IMR-90 (cell line): ENCODE results near the gene PIK3R5. TPM values are rescaled to one million over a fixed set of nuclear protein-coding genes. Genes with fewer than 3 reads are reported as not detected.

Source experiments
- ATAC-seq: fragments of 200-7000 bp; cut with Tn5 transposase; 2 replicates; pipeline ENCODE4 v1.9.1; 2020; ENCODE audit warnings: low read depth, mild to moderate bottlenecking, moderate library complexity
- BruUV-seq: library from RNA; stranded (reverse); fragments of 400-500 nt; replicated peaks from 2 replicates; lab custom pipeline; 2021; lab: Mats Ljungman, UMichigan
- CTCF ChIA-PET: fragments of 300-600 bp; formaldehyde crosslinking; extraction: SDS; loops from one replicate; lab custom pipeline; 2021; ENCODE audit warnings: antibody characterized with exemption; lab: Yijun Ruan, JAX
- POLR2A ChIA-PET: fragments of 300-600 bp; sonication (Branson Sonifier 250); formaldehyde crosslinking; loops from one replicate; lab custom pipeline; 2022; ENCODE audit warnings: antibody characterized with exemption; ENCODE audit not compliant: unreplicated experiment; lab: Charles Lee
- DNase-seq: peaks from one replicate; pipeline ENCODE4 v3.0.0; 2013
- H2AFZ ChIP-seq: replicated peaks from 2 replicates; pipeline ENCODE3; 2013; ENCODE audit warnings: low read length, mild to moderate bottlenecking; ENCODE audit not compliant: poor library complexity
- H2AK5ac ChIP-seq: 2 replicates; pipeline ENCODE4 v1.6.1; 2013; ENCODE audit warnings: low read depth, low read length, inconsistent platforms
- H2AK9ac ChIP-seq: replicated peaks from 2 replicates; pipeline ENCODE3; 2013; ENCODE audit warnings: mild to moderate bottlenecking, low read depth, low read length, moderate library complexity; ENCODE audit not compliant: poor library complexity
- H2BK120ac ChIP-seq: 2 replicates; pipeline ENCODE4 v1.6.1; 2013; ENCODE audit warnings: low read depth, low read length, inconsistent platforms
- H2BK15ac ChIP-seq: 3 replicates; pipeline ENCODE4 v1.6.1; 2013; ENCODE audit warnings: low read depth, low read length, inconsistent platforms
- H2BK20ac ChIP-seq: 2 replicates; pipeline ENCODE4 v1.6.1; 2013; ENCODE audit warnings: low read depth, mild to moderate bottlenecking, inconsistent platforms, low read length, moderate library complexity
- H2BK5ac ChIP-seq: 2 replicates; pipeline ENCODE4 v1.6.1; 2013; ENCODE audit warnings: mild to moderate bottlenecking, low read depth, low read length, inconsistent platforms; ENCODE audit not compliant: poor library complexity, severe bottlenecking
- H3K14ac ChIP-seq: replicated peaks from 2 replicates; pipeline ENCODE4 v1.6.1; 2013; ENCODE audit warnings: low read depth, low read length, inconsistent platforms
- H3K18ac ChIP-seq: 2 replicates; pipeline ENCODE4 v1.6.1; 2013; ENCODE audit warnings: low read depth, low read length, control low read depth
- H3K23ac ChIP-seq: 2 replicates; pipeline ENCODE4 v1.6.1; 2013; ENCODE audit warnings: low read depth, low read length, inconsistent platforms
- H3K27ac ChIP-seq: 2 replicates; pipeline ENCODE4 v1.5.1; 2013; ENCODE audit warnings: mild to moderate bottlenecking, control low read depth, low read length; ENCODE audit not compliant: insufficient read depth
- H3K27me3 ChIP-seq: 2 replicates; pipeline ENCODE4 v1.6.1; 2013; ENCODE audit warnings: low read length; ENCODE audit not compliant: control insufficient read depth, insufficient read depth
- H3K36me3 ChIP-seq: 2 replicates; pipeline ENCODE4 v1.6.1; 2013; ENCODE audit warnings: low read length, mixed read lengths; ENCODE audit not compliant: control insufficient read depth, insufficient read depth
- H3K4ac ChIP-seq: 2 replicates; pipeline ENCODE4 v1.6.1; 2013; ENCODE audit warnings: low read depth, low read length, inconsistent platforms
- H3K4me1 ChIP-seq: 2 replicates; pipeline ENCODE4 v1.6.1; 2013; ENCODE audit warnings: low read length, mixed read lengths; ENCODE audit not compliant: control insufficient read depth, insufficient read depth
- H3K4me2 ChIP-seq: 2 replicates; pipeline ENCODE4 v1.6.1; 2013; ENCODE audit warnings: low read depth, mild to moderate bottlenecking, control low read depth, low read length, moderate library complexity
- H3K4me3 ChIP-seq: 2 replicates; pipeline ENCODE4 v1.5.1; 2013; ENCODE audit warnings: low read depth, mild to moderate bottlenecking, control low read depth, low read length, moderate library complexity; ENCODE audit not compliant: insufficient read depth
- H3K56ac ChIP-seq: 2 replicates; pipeline ENCODE4 v1.6.1; 2013; ENCODE audit warnings: low read length, inconsistent platforms; ENCODE audit not compliant: insufficient read depth; ENCODE audit errors: extremely low read depth
- H3K79me1 ChIP-seq, 2 experiments: 2 replicates each; pipeline ENCODE4 v1.6.1; 2013; ENCODE audit warnings: low read length in 2 of 2, inconsistent platforms in 1 of 2, low read depth in 1 of 2
- H3K9ac ChIP-seq: 2 replicates; pipeline ENCODE4 v1.6.1; 2013; ENCODE audit warnings: low read depth, low read length, control low read depth
- H3K9me1 ChIP-seq: 2 replicates; pipeline ENCODE4 v1.6.1; 2013; ENCODE audit warnings: low read length, inconsistent platforms; ENCODE audit not compliant: insufficient read depth
- H3K9me3 ChIP-seq: 2 replicates; pipeline ENCODE4 v1.6.1; 2013; ENCODE audit warnings: low read length; ENCODE audit not compliant: control insufficient read depth, insufficient read depth
- H4K20me1 ChIP-seq: 2 replicates; pipeline ENCODE4 v1.6.1; 2013; ENCODE audit warnings: low read length, inconsistent platforms; ENCODE audit not compliant: insufficient read depth
- H4K5ac ChIP-seq: 2 replicates; pipeline ENCODE4 v1.6.1; 2013; ENCODE audit warnings: mild to moderate bottlenecking, low read depth, low read length, control low read depth
- H4K8ac ChIP-seq, 2 experiments: 2 replicates each; pipeline ENCODE4 v1.6.1; 2013; ENCODE audit warnings: low read depth in 2 of 2, low read length in 2 of 2, control low read depth in 1 of 2, inconsistent platforms in 1 of 2
- H4K91ac ChIP-seq: 2 replicates; pipeline ENCODE4 v1.6.1; 2013; ENCODE audit warnings: low read depth, low read length, inconsistent platforms; ENCODE audit not compliant: insufficient read depth
- BHLHE40 ChIP-seq: fragments of 150-350 bp; IDR thresholded peaks from 2 replicates; pipeline ENCODE4 v1.6.1; 2016; ENCODE audit warnings: mild to moderate bottlenecking, low read depth, low read length
- CEBPB ChIP-seq: IDR thresholded peaks from 2 replicates; pipeline ENCODE4 v1.6.1; 2012; ENCODE audit warnings: low read depth, low read length, improper control_type of control experiment
- CTCF ChIP-seq: conservative IDR thresholded peaks from 2 replicates; pipeline ENCODE4 v1.5.1; 2012; ENCODE audit warnings: mild to moderate bottlenecking, low read depth, low read length, improper control_type of control experiment
- FOS ChIP-seq: fragments of 150-350 bp; IDR thresholded peaks from 2 replicates; pipeline ENCODE4 v1.6.1; 2016; ENCODE audit warnings: low read depth, low read length
- MAFK ChIP-seq: IDR thresholded peaks from 2 replicates; pipeline ENCODE4 v1.6.1; 2012; ENCODE audit warnings: low read depth, low read length, improper control_type of control experiment
- MAZ ChIP-seq: IDR thresholded peaks from 2 replicates; pipeline ENCODE4 v1.6.1; 2012; ENCODE audit warnings: low read depth, mild to moderate bottlenecking, low read length, improper control_type of control experiment, moderate library complexity, borderline replicate concordance
- MXI1 ChIP-seq: IDR thresholded peaks from 2 replicates; pipeline ENCODE4 v1.6.1; 2012; ENCODE audit warnings: low read depth, mild to moderate bottlenecking, low read length, moderate library complexity, borderline replicate concordance
- POLR2A ChIP-seq: IDR thresholded peaks from 2 replicates; pipeline ENCODE4 v1.6.1; 2012; ENCODE audit warnings: mild to moderate bottlenecking, low read depth, low read length
- RAD21 ChIP-seq: IDR thresholded peaks from 2 replicates; pipeline ENCODE4 v1.6.1; 2012; ENCODE audit warnings: low read length, improper control_type of control experiment
- RFX5 ChIP-seq: IDR thresholded peaks from 2 replicates; pipeline ENCODE4 v1.8.0; 2012; ENCODE audit warnings: low read depth, mild to moderate bottlenecking, low read length, moderate library complexity
- WGBS, 2 experiments: methylation state at CpG; one replicate each; pipeline versions ENCODE4 v1.1.5 to v1.1.7; 2013; ENCODE audit warnings: missing lambda C conversion rate in 2 of 2; ENCODE audit not compliant: insufficient read length in 1 of 2; ENCODE audit errors: extremely low coverage in 2 of 2; 5-methylcytosine and 5-hydroxymethylcytosine counted together
- dilution Hi-C: fragments of 300-500 bp; cut with HindIII; formaldehyde crosslinking; loops from one replicate; pipeline ENCODE4 v1.14.3; 2018; ENCODE audit warnings: low sequenced_read_pairs; ENCODE audit not compliant: unreplicated experiment
- in situ Hi-C: fragments of 300-500 bp; cut with MboI; formaldehyde crosslinking; loops from 3 replicates; pipeline ENCODE4 v1.14.3; 2019; ENCODE audit warnings: low sequenced_read_pairs, inconsistent platforms, mixed read lengths
- intact Hi-C: fragments of 100-400 bp; cut with micrococcal nuclease; formaldehyde crosslinking; loops from 2 replicates; pipeline ENCODE4 v1.10.0; 2022
- polyA plus RNA-seq, 3 experiments: library from polyadenylated mRNA; depleted of rRNA; stranded (reverse); fragments of >200 nt; gene quantifications; 2 replicates each; pipeline ENCODE4 v1.2.3, GENCODE V29; 2012; ENCODE audit warnings: low replicate concordance in 1 of 3
- total RNA-seq: library from RNA; depleted of rRNA; stranded (reverse); fragments of >200 nt; gene quantifications from 2 replicates; pipeline ENCODE4 v1.2.3, GENCODE V29; 2012
- TF ChIP-seq, protein P1 (sequence below): fragments of 150-350 bp; IDR thresholded peaks from 2 replicates; pipeline ENCODE4 v1.6.1; 2016; ENCODE audit warnings: low read depth, mild to moderate bottlenecking, low read length, moderate library complexity, borderline replicate concordance
- TF ChIP-seq, protein P2 (sequence below): fragments of 150-350 bp; IDR thresholded peaks from 2 replicates; pipeline ENCODE4 v1.6.1; 2017; ENCODE audit warnings: mild to moderate bottlenecking, antibody characterized with exemption, low read length, low read depth

The PIK3R5 gene
- total and polyA plus RNA-seq, 2 of the 4 experiments (the other 2 are of a cell fraction): not detected

DNA sequence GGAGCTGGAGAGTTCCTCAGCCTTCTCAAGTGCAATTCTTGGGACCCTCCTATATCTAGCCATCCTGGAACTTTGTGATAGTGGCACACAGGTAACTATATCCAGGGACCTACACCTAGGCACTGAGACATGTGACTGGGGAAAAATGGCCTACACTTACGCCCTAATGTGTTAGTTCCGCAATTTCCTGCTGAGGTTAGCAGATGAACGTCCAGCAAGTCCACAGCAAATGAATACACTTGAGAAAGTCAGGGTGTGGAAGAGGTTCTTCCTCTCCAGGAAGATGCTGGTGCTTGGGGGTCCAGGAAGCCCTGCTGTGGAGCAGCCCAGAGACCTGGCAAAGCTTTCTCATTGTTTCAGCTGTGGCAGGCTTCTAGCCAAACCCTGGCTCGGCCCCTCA is 20.8 kb downstream of the PIK3R5 start:
- no peak overlapping the region for H2AK5ac ChIP-seq
- ATAC-seq: no peak
- H3K36me3 ChIP-seq: no peaks in the 10 kb centered on the region
- H4K91ac ChIP-seq: no peak overlapping the region
- no peak overlapping the region for H2BK15ac ChIP-seq
- H2AK9ac ChIP-seq: no peak overlapping the region
- no peak overlapping the region for H3K4me2 ChIP-seq
- no peak overlapping the region for H3K18ac ChIP-seq
- no peak overlapping the region for H4K8ac ChIP-seq
- H3K4ac ChIP-seq: no peak overlapping the region
- no peak overlapping the region for H4K5ac ChIP-seq
- H3K9me3 ChIP-seq: peaks cover 31% of the 10 kb centered on the region
- H2BK5ac ChIP-seq: no peak overlapping the region
- H3K9me1 ChIP-seq: no peaks in the 10 kb centered on the region
- no peak overlapping the region for H3K9ac ChIP-seq
- H3K4me3 ChIP-seq: no peak overlapping the region
- no peaks in the 10 kb centered on the region for H4K20me1 ChIP-seq
- intact Hi-C loops: no loop called here
- no peak overlapping the region for H3K27ac ChIP-seq
- ChIA-PET POLR2A (no interaction called here), CTCF (no interaction called here)
- H3K4me1 ChIP-seq: no peaks in the 10 kb centered on the region
- TF ChIP-seq MXI1: no peak
- no peak for TF ChIP-seq CTCF
- no peak for TF ChIP-seq MAFK
- TF ChIP-seq, protein P1, sequence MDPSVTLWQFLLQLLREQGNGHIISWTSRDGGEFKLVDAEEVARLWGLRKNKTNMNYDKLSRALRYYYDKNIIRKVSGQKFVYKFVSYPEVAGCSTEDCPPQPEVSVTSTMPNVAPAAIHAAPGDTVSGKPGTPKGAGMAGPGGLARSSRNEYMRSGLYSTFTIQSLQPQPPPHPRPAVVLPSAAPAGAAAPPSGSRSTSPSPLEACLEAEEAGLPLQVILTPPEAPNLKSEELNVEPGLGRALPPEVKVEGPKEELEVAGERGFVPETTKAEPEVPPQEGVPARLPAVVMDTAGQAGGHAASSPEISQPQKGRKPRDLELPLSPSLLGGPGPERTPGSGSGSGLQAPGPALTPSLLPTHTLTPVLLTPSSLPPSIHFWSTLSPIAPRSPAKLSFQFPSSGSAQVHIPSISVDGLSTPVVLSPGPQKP: no peak
- TF ChIP-seq FOS: no peak
- no peak for TF ChIP-seq BHLHE40
- TF ChIP-seq, protein P2, sequence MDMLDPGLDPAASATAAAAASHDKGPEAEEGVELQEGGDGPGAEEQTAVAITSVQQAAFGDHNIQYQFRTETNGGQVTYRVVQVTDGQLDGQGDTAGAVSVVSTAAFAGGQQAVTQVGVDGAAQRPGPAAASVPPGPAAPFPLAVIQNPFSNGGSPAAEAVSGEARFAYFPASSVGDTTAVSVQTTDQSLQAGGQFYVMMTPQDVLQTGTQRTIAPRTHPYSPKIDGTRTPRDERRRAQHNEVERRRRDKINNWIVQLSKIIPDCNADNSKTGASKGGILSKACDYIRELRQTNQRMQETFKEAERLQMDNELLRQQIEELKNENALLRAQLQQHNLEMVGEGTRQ: no peak
- TF ChIP-seq MAZ: no peak
- TF ChIP-seq RAD21: no peak
- no peak for TF ChIP-seq RFX5
- no peak for TF ChIP-seq POLR2A
- TF ChIP-seq CEBPB: no peak
- BruUV-seq: no TSS peak
- no peak overlapping the region for H3K56ac ChIP-seq
- H2BK120ac ChIP-seq: no peak overlapping the region
- H3K14ac ChIP-seq: no peak overlapping the region
- no peak for DNase-seq
- no CpG with 5 or more reads among the region's 4 CpGs for WGBS, 2 experiments
- no peak overlapping the region for H3K23ac ChIP-seq
- no peak overlapping the region for H2BK20ac ChIP-seq
- H3K79me1 ChIP-seq: no peaks in the 10 kb centered on the region
- no peak overlapping the region for H2AFZ ChIP-seq
- H3K27me3 ChIP-seq: no peaks in the 10 kb centered on the region
- in situ Hi-C loops: no loop called here
- dilution Hi-C loops: no loop called here
